GM18519 (cell line): ENCODE measurements around the gene GAK.

ENCODE experiments used
- ATAC-seq: cut with Tn5 transposase; IDR thresholded peaks from one replicate; pipeline ENCODE4 v1.9.1; 2021; ENCODE audit warnings: mild to moderate bottlenecking, moderate library complexity; ENCODE audit not compliant: unreplicated experiment, low FRiP score

GAK gene

DNA sequence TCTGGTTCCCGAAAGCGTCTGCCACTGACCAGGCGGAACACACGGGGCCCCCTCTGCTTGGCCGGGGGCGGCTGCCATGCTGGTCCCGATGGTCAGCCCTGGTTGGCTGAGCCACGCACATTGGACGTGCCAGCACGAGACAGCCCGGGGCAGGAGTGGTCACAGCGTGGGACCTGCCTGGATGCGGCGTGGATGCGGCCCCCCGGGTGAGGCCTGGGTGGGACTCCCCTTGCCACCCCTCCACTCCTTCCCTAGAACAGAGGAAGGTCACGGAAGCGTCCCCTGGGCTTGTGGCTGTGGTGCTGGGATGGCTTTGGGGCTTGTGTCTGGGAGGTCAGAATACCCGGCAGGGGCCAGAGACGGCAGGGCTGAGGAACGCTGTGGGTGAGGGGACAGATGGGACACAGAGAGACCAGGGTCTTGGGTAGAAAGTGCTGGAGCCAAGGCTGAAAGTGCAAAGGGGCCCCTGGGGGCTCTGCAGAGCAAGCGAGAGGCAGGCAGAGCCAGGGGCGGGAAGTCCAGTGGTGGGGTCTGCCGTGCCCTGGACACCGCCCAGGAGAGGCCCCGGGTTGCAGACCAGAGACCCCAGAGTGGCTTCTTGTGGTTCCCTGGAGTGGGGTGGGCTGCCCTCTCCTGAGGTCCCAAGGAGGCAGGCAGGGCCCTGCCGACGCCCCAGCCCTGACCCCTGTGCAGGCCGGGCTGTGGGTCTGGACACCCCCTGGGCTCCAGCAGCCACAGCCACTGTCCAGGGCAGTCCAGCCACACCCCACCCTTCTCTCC is 97.6 kb downstream of the GAK start:
- no peak for ATAC-seq

- no peak for ATAC-seq
These were observed 98.3 kb downstream of the GAK start for GRCh38 chr4:833731-834367.

DNA sequence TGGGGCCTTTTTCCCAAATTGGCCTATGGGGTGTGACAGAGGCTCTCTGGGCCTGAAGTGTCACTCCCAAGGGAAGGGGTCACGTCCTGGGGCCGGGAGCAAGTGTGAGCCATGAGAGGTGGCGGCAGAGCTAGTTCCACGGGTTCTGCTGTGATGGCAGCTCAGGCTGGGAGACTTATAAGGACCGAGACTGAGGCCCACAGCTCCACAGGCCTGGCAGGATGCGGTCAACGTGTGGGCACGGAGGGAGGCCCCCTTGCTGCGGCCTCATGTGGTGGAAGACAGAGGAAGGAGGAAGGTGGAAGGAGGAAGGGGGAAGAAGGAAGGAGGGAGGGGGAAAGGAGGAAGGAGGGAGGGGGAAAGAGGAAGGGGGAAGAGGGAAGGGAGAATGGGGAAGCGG is 99.0 kb downstream of the GAK start:
- no peak for ATAC-seq

GRCh38 chr4:832536-832935 is 99.6 kb downstream of the GAK start:
- no peak for ATAC-seq

DNA sequence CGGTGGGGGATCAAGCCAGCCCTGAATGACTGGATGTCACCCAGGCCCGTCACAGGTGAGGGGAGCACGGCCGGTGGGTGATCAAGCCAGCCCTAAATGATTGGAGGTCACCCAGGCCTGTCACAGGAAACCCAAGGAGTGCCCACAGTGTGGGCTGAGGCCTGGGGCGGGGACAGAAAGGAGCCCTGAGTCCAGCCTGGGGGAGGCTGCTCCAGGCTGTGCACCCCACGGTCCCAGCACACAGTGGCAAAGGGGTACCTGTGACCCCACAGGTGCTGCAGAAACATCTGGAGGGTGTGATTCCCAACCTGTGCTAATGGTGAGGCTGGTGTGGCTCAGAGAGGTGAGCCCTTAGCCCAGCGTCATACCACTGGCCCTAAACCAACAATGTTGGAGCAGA is 100.0 kb downstream of the GAK start:
- ATAC-seq = no peak

- ATAC-seq = no peak
These were observed 100.7 kb downstream of the GAK start for GRCh38 chr4:831483-831805.

DNA sequence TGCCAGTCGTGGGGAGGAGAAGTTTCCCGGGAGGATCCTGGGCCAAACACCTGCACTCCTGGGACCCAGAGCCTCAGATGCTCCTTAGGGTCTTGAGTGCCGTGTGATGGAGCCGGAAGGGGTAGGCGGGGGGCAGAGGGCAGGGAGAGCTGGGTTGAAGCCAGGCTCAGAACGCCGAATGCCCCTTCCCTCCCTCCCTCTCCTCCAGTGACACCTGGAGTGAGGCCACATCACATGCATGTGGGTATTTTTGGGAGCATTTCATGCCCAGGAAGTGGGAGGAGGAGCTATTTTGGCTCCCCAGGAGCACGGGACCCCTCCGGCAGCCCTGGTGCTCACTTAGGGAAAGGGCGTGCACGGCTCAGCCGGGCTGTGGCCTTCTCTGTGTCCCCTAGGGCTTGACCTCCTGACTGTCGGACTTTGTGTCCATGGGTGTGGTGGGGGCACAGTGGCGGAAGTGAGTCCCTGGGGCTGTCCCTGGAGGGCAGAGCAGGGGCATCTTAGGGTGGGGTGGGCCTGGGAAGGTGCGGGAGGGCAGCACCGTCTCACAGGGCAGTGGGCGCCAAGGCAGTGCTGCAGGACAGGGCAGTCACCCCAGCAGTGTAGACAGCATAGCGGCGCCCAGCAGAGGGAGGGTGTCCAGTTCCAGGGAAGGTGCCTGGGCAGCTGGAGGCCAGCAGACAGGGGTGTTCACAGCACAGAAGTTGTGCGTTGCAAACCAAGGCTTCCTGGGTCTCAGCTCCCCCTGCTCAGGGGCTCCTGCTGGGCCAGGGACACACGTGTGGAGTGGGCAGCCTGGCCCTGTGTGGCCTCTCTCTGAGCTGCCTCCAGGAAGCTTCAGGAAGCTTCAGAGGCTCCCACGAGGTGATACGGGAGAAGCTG is 101.3 kb downstream of the GAK start:
- ATAC-seq = no peak

- ATAC-seq = no peak
These were observed 102.1 kb downstream of the GAK start for GRCh38 chr4:829761-830600.

- ATAC-seq = no peak
These were observed 102.8 kb downstream of the GAK start for GRCh38 chr4:829291-829690.

DNA sequence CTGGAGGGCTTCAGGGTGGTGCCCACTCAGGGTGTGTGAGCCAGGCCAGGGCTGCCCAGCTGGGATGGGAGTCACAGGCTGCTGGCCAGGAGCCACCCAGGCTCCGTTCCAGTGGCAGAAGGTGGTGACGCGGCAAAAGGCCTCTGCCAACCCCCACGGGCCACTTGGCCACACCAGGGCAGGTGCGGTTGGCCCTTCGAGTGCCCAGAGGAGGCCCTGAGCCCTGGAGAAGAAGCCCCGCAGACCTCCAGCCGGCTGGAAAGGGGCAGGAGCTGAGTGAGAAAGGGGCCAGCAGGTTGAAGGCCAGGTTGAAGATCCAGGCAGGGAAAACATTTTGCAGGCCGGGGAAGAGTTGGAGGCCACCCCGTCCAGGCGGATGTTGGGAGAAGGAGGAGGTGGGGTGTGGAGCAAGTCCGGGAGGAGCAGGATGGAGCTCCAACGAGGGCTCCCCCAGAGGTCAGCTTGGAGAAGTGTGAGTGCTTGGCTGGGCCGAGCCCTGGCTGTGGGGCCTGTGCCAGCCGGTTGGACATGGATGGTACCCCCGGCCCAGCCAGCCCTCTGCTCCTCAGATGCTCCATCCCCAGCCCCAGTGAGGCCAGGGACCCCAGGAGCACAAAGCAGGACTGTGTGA is 103.4 kb downstream of the GAK start:
- no peak for ATAC-seq

DNA sequence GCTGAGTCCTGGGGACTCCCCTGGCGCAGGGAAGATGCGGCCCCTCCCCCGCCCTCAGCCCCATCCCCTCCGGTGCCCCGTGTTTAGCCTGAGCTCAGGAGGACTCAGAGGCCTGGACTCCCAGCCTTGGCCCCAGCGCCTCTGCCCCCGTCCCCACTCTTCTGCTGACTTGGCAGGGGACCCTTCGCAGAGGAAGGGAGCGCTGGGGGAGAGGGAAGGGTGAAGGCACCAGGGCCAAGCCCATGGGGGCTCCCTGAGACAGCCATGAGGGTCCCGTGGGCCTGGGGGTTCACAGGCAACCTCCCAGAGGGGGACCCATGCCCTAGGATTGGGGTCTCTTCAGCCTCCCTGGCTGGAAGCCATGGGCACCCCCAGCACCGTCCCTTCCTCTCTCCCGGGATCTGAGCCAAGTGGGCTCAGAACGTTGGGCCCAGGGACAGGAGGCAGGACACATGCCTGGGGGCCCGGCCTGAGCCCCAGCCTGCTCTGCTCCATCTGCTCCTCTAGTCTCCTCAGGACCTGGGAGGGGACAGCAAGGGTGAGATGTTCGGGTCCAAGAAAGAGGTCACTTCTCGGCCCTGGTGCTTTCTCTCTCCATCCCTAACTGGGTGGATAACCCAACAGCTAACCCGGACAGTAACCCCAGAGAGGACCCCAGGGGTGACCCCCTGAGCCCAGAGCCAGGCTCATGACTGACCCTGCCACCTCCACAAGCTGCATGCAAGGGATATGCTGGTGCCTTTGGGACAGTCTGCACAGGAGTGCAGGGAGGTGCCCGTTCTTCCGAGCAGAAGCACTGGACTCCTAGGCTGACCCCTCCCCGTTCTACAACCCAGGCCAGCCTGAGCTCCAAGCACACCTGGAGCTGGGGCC is 104.7 kb downstream of the GAK start:
- ATAC-seq = no peak

DNA sequence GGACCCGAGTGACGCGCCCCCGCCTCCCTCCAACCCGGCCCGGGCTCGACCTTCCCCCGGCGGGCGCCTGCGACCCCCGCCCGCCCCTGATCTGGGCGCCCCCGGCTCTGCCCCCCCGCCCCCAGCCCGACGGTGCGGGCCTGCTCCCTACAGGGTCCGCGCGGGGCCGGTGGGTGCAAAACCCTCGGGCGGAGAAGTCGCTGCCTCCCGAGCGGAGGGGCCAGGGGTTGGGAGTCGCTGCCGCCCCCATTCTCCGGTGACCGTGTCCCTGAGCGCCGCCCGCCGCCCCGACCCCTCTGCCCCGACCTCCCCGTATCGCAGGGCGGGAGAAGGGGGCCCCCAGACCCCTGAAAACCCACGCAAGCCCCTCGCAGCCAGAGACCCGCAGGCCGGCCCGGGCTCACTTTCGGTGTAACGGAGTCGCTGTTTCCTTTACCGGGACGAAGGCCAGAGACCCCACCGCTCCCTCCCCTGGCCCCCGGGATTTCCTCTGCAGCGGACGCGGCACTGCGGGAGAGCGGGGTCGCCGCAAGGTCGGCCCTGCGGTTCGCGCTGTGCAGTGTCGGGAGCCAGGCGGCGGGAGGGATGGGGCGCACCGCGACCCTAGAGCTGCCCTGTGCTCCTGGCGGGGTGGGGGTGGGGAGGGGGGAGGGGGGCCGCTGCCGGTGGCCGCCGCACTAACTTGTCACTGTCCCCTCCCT is 105.5 kb downstream of the GAK start:
- no peak for ATAC-seq

DNA sequence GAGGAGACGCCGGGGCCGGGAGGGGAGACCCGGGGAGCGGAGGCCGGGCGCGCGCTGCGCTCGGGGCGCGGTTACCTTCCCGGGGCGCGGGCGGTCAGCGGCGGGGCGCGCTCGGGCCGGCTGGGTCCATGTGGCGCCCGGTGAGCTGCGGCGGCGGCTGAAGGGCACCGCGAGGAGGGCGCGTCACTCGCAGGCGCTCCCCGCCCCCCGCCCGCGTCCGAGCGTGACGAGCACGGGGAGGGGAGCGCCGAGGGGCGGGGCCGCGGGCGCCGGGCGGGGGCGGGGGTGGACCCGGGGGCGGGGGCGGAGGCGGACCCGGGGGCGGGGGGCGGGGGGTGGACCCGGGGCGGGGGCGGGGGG is 106.2 kb downstream of the GAK start, which contains the start of gene CPLX1:
Gene CPLX1, minus strand, starts transcription at position 159 of the 360 bp plus-strand sequence. CDS start 1,607 bp downstream, outside the sequence.
- no peak for ATAC-seq

GRCh38 chr4:825063-825970 is 106.8 kb downstream of the GAK start:
- ATAC-seq = no peak

DNA sequence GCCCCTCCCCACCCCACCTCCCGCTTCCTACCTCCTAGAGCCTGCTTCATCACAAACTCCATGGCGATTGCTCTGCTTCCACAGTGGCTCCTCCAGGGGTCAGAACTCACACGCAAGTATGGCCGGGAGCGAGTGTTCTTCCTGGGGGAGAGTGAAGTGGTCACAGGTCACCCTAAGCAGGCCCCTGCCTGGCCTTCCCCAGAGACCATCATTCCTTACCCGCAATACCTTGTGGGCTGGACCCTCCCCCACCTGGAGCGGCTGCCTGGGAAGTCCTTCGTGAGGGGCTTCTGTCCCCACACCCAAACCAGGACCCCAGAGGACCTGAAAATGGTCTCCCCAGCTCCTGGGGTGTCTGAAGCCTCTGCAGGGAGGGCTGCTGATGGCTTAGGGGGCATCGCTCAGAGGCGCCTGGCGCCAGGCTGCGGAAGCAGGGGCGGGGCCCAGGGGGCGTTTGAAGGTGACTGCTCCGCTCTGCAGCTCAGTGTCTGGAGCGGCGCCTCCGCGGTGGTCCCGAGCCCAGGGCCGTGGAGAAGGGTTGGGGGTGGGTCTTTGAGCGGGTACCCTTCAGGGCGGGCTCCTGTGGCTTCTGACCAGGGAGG is 107.6 kb downstream of the GAK start:
- no peak for ATAC-seq

DNA sequence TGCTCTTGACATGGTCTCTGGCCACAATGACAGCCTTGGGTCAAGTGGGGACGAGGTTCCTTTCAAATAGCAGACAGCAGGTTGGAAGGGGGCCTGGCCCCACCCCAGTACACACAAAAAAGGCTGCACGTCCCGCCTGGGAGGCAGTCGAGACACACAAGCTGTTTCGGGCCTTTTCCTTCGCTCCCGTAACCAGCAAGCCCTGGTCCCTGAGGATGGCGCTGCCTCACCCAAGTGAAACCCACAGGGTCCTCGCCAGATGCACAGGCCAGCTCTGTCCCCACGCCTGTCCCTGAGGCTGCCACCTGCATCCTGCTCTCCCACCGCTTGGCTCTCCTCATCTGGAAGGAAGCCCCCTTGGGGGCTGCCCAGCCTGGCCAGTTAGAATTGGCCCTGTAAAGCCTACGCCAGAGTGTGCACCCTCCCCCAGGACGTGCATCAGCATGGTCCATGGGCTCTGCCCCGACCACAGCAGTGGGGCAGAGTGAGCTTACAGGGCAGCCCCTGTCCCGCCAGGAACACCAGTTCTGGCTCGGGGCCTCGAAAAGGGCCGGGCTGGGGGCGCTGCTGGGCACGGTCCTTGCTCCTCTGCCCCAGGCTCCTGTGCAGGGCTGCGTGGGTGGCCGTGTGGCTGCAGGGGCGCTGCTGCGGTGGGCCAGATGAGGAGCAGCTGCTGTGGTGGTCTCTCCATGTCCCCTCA is 108.2 kb downstream of the GAK start:
- ATAC-seq = no peak
